Suprapubic skin (tissue), 4 donors: ENCODE data around the gene KLC3.

ENCODE experiments used
- CTCF ChIP-seq, 2 donors: fragments of 200-600 bp in 1 of 2; fragments of 450-650 bp in 1 of 2; sonication (generic) in 1 of 2; IDR thresholded peaks; one replicate each; pipeline ENCODE4 v1.5.1; 2016 to 2019; ENCODE audit warnings: antibody characterized with exemption in 2 of 2, mild to moderate bottlenecking in 1 of 2, moderate library complexity in 1 of 2
- POLR2A ChIP-seq, 2 donors: fragments of 450-650 bp; IDR thresholded peaks; one replicate each; pipeline ENCODE4 v1.6.1; 2017; ENCODE audit warnings: antibody characterized with exemption in 2 of 2, mild to moderate bottlenecking in 2 of 2, moderate library complexity in 2 of 2
- POLR2AphosphoS5 ChIP-seq, 3 donors: sonication (generic); formaldehyde crosslinking; IDR thresholded peaks; one replicate each; pipeline ENCODE4 v1.6.1; 2017; ENCODE audit warnings: antibody characterized with exemption in 3 of 3

- TF ChIP-seq CTCF (IDR thresholded peaks at IDR 0.05) (no peak), POLR2AphosphoS5 (IDR thresholded peaks at IDR 0.05) (no peak), POLR2A (IDR thresholded peaks at IDR 0.05) (no peak)
Observed at GRCh38 chr19:45391346-45391745, 50.8 kb downstream of the KLC3 start.
